Measurements from ENCODE around the gene NIPAL4.
"Not testable (repeated sequence)": the region's sequence is repeated elsewhere in the genome, so short reads cannot be mapped to it uniquely, and the experiment has no call there.

The NIPAL4 gene

DNA sequence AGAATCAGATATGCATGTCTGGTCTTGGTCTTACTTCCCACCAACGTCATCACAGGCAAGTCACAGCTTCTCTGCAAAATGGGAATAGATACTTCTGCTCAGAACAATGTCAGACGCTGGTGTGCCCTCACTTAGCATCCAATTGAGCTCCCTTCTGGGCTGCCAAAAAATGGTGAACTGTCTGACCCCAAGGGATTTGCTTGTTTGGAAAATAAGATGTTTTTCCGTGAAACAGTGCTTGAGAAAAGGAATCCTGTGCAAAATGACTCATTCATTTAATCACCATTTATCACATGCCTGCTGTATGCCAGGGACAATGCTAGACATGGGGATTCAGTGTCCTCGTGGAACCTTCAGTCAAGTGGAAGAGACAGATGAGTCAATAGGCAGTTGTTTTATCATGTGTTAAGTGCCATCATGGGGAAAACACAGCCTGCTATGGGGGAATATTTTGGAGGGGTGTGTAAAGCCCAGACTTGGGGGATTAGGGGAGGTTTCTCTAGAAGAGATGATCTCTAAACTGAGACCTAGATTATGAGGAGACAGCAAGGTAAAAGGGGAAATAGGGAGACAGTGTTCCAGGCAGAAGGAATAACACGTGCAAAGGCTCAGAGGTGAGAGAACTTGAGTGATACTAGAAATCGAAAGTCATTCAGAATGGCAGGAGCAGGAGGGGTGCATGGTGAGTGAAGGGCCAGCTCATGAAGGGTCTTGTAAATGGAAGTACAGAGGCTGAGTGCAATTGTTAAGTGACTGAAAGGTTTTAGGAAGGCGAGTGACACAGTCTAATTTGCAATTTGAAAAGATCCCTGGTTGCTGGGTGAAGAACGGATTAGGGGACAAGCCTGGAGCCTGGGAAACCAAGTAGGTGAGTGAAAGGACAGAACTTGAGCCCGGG, 3.9 kb downstream of the NIPAL4 start:
- no peak for DNase-seq

DNA sequence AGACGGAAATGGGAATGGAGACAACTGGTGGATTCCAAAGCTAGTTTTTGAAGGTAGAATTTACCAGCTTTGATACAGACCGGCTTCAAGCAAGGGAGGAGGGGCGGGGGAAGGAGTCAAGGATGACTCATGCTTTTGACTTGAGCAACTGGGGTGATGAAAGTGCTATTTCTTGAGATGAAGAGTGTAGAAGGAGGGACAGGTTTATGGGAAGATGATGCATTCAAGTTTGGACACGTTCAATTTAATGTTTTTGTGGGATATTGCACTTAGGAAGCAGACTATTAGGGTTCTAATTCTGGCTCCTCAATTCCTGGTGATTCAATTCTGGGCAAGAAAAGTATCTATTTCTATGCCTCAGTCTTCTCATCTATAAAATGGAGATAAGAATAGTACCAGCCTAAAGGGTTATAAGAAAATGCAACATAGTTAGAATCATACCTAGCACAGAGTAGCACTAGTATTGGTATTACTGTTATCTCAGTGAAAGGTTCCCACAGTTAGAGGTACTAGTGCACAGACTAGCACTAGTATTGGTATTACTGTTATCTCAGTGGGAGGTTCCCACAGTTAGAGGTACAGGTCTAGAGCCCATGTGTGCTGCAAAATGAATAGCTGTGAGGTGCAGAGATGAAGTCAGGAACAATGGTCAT, 4.6 kb downstream of the NIPAL4 start:
- DNase-seq = no peak

DNA sequence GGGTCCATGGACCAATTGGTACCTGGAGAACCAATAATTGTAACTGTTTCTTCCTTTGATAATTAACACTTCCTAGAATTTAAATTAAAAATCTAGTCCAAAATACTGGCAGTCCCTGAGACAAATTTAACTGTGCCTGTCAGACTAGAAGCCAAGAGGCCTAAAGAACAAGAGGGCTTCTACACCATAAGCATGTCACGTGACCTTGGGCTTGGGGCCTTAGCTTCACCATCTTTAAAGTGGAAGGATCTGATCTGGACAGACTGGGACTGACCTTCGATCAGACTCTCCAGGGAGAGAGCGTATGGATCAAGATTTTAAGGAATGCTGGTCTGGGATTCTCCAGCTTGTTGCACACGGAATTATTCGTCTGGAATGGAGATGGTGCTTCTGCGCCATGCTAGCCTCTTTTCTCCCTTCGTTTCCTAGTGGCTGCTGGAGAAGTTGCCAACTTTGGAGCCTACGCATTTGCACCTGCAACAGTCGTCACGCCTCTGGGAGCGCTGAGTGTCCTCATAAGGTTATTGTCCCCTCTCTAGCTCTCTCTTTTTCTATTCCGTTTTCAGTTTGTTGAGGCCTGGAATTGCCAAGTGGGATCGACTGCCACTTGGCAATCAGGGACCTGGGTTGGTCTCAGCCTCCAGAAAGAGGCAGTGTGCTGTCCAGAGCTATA, 8.4 kb downstream of the NIPAL4 start:
- DNase-seq = no peak

DNA sequence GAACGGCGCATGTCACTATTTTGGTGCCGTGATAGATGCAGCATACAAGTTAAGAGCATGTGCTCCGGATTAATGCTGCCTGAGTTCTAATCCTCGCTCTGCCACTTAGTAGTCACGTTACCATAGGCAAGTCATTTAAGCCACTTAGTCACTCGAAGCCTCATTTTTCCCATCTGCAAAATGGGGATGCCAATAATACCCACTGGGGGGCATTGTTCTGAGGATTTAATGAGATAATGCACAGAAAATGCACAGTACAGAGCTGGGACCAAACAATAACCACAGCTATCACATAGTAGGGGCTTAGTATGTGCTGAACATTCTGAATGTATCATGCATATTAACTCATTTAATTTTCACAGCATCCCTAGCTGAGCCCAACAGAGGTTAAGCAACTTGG, 9.1 kb downstream of the NIPAL4 start:
- no peak for DNase-seq

DNA sequence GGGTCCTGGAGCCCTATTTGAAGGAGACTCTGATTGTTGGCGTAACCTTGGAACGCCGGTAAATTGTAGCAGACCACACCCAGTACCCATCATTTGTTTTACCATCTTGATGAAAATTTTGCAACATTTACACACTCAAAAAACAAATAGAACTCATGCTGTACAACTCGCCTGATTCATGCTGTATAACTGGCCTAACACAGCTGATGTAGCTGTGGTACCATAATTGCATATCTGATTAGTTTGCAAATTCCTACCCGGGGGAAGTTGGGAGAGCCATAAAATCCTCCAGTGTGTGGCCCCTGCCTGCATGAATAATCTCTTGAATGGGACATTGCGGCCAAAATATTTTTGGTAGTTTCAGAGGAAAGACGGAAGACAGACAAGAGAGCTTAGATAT, 9.7 kb downstream of the NIPAL4 start:
- no peak for DNase-seq

DNA sequence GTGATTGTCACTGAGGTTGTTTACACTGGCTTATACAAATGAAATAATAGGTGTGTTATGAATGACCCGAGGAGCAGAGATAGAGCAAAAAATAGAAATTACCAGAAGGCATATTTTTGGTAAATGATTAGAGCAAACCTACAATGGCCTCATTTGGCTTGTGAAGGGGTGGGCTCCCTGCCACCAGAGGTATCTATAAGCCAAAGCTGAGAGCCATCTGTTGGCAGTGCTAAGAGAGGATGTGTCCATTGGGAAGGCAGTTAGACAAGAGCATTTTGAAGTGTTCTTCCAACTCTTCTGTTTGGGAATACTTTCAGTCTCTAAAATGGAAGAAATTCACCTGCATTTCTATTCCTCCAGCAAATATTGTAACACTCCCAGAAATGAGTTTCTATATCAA, 10.6 kb downstream of the NIPAL4 start:
- no peak for DNase-seq

DNA sequence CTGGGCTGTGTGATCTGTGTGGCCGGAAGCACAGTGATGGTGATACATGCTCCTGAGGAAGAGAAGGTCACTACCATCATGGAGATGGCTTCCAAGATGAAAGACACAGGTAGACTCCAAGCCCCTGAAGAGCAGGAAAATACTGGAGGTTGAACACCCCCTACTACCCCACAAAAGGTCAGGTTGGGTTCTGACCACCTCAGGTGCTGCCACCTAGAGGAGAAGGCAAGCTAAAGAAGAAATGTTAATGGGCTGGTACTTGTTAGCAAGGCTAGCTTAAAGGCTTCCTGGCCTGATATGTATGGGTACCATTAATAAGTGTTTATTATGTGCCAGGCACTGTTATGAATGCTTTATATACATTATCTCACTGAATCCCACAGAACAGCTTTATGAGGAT, 11.7 kb downstream of the NIPAL4 start:
- DNase-seq = no peak

DNA sequence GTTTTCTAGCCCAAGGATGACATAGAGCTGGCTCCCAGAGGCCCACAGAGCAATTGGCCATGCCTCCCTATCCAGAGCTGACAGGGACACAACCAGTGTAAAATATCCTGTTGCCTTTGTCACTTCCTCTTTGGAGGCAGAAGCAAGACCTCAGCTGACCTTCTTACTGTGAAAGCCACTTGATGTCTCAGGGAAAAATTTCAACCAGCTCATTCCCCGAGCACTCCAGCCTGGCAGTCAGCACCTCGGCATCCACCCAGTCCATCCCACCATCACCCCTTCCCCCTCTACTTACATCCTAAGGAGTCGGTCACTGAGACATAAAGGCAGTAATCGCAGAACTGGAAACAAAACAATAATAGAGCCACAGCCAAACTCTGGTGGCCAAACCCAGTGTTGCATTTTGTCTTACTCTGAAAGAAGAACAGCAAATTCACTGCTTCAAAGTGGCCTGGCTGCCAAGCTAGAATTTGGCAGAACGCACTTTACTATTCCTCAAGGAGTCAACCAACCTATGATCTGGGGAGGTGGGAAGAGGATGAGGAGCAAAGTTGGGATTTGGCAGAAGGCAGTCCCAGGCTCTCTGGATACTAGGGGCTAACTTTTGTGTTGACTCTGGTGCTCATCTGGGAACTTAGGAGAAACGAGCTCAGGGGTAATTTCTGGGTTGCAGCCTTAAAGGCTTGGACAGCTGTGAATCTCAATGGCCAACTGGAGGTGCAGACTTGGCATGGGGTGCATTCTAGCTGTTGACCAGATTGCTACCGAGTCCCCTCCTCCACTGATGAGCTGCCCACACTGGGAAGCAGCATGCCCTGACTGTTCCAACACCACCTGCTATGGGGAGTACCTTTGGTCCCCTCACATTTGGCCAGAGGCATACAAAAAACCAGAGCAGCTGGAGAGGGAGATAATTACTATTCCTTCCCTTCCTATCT, 13.6 kb downstream of the NIPAL4 start:
- no peak for DNase-seq

DNA sequence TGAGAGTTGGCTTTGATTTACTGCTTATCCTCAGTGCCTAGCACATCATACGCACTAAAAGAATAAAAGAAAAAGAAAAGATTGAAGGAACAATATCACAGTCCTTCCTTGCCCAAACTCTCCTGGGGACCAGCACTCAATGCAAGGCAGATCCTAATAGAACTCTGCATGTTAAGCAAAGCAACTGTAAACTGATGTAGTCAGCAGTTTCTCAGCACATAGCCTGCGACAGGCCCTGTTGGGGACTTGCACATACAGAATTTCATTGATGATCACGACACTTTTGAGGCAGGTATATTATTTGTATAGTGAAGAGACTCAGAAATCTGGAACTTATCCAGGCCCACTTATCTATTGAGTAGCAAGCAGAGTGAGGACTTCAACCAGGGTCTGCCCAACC, 15.4 kb downstream of the NIPAL4 start:
- no peak for DNase-seq

DNA sequence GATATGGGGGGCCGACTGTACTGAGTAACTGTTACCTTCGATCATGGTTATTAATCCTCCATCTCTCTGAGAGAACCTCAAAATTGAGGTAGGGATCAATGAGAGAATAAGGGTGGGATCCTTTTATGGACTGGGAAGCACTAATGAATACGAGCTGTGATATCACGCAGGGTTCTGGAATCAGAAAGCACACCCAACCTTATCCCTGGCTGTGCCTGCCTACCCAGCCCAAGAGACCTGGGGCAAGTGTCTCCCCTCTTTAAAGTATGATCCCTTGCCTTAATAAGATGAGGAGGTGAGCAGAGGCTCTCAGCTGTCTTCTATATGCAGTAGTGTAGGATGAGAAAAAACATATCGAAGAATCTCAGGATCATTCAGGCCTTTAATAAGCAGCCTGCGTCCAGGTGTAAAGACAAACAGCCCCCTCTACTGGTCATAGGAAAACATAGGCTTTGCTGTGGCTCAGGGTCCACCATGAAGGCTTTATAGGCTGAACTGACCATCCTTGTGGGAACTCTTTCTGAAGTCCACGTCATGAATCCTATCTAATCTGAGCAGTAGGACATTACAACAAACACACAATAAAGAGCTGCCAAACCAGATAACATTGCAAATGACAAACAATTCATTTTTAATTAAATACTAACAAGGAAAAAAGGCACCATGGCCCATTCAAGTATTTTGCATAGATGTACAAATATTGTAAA, 16.8 kb downstream of the NIPAL4 start:
- DNase-seq = no peak

DNA sequence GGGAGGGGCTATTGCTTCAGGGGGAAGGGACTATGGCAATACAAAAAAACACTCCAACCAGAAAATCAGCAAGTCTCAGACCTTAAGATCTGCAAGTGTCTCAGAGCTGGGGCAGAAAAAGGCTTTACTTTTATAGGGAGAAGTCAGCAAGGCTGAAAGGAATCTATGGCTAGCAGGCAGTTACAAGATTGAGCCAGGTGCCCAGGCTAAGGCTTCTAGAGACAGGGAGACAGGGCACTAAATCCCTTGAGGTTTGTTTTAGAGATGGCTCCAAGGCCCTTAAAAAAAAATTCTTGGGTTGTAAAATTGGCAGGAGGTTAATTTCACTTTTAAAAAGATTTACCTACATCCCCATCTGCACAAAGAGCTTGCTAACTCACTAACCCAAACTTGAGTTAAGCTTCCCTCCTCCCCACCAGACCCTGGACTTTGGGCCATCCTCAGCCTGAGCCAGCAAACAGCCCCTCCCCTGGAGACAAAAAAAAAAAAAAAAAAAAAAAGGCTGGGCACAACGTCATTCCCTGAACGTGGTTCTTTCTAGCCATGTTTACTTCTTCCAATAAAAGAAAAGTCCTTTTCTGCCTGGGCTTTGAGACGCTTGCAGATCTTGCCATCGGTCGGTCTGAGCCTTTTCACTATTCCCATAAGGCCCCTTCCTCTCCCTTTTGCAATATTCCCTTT, 17.9 kb downstream of the NIPAL4 start:
- no peak for DNase-seq

DNA sequence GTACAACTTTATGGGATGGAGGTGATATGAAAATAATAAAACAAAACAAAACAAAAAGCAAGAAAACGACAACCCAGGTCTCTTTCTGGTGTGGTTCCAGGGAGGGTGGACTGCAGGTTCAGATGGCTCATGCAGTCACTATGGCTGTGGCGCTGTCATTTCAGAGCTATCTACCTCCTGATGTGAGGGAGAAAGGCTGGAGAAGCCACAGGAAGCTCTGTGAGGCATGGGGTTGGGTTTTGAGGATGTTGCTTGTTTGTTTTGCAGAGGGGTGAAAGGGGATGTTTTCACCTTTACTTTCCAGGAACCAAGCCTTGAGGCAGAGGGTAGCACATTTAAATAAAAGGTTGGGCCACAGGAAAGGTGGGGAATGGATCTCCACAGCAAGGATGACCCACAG, 18.7 kb downstream of the NIPAL4 start:
- DNase-seq = no peak

DNA sequence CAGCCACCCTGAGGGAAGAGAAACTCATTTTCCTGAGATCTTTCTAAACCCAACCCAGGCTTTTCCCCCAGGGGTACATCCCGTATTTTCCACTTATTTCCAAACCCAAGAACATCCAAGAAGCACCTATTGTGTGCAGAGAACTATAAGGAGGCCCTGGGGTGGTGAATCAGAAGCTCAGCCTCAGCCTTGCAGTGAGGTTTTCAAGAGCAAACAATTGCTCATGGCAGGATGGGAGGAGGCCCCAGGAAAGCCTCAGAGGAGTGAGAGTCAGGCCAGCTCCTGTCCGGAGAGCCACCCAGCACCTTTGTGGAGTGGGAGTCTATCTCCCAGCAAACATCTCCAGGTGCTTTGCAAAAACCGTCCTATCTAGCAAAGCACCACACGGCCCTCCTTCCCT, 19.2 kb downstream of the NIPAL4 start:
- DNase-seq = no peak

DNA sequence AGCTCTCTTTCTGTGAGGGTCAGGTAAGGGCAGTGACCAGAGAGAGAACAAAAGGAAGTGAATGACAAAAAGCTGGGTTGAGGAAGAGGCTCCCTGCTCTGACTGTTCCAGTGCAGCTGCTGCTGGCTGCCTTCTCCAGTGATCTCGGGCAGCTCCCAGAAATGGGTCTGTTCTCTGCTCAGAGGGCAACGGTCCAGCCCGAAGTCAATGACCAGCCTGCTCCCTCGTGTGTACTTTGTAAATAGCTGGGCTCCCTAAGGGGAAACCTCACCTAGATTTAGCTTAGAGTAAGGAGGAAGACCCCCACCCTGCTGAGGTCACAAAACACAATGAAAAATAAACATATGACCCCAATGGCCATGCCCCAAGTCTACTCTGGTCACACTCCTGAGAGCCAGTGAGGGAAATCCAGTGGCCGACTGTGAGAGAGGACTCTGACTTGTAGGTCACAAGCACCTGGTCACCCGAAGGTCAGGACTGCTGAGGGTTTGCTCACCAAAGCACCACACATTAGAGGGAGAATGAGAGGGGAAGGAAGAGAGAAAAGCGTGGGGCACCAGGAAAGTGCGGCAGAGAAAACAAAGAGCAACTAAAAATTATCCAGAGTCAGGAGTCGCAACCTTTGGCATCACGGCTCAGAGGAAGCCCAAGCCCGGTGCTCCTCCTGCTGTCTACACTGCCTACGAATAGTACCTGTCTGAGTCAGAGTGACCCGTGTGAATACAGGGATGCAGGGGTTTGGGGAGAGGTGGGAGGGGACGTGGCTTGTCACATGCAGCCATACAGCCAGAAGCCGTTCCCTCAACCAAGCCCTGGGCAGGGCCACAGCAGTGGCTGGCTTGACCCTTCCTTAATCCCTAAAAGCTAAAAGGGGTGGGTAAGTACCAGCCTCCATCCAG, 19.8 kb downstream of the NIPAL4 start:
- no peak for DNase-seq

DNA sequence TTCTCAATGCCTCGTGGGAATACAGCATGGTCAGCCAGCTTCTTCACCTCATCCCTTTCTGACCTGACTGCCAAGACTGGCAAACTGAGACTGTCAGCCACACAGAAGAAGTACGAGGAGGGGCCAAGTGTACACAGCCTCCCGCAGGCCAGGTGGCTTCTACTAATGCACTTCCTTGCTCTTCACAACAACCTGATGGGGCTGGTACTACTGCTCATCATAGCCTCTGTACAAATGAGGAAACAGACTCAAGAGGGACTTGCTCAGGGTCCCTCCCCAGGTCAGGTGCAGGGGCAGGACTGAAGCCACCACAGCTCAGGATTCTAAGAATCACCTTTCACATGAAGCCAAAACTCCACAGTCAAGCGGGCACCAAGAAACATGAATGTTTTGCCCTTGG, 21.3 kb downstream of the NIPAL4 start:
- DNase-seq = no peak

DNA sequence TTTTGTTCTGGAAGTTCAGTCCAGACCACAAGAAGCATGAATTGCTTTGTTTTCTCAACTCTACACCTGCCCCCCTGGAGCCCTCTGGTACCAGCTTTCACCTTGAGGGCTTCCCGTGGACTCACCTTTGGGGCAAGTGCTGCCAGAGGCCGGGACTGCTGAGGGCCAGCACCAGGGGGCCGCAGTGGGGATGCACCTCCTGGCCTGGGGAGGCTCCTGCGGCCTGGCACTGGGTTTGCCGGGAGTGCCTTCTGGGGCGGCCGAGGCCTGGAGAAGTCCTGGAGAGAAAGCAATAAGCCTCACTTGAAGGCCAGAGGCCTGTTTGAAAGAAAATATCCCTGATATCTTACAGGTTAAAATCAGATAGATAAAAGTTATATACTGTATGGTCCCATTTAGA, 21.7 kb downstream of the NIPAL4 start:
- DNase-seq = no peak

DNA sequence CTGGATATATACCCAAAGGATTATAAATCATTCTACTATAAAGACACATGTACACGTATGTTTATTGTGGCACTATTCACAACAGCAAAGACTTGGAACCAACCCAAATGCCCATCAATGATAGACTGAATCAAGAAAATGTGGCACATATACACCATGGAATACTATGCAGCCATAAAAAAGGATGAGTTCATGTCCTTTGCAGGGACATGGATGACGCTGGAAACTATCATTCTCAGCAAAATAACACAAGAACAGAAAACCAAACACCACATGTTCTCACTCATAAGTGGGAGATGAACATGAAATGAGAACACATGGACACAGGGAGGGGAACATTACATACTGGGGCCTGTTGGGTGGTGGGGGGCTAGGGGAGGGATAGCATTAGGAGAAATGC, 22.7 kb downstream of the NIPAL4 start:
- not testable (repeated sequence) for DNase-seq

DNA sequence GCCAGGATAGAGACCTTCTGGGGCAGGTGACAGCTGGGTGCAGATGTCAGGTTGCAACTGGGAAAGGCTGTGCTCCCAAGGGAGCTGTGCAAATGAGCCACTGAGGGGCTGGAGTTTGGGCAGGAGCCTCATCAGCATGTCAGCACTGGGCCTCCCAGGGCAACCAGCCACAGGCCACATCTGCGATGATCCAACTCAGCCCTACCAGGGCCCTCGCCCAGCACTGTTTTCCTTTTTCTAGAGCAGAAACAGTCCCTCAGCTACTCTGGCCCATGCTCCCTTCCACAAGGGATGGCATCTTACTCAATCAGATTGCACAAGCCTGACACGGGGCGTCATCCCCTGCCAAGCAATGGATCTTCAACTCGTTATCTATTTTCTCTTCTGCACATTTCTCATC, 24.8 kb downstream of the NIPAL4 start:
- no peak for DNase-seq

DNA sequence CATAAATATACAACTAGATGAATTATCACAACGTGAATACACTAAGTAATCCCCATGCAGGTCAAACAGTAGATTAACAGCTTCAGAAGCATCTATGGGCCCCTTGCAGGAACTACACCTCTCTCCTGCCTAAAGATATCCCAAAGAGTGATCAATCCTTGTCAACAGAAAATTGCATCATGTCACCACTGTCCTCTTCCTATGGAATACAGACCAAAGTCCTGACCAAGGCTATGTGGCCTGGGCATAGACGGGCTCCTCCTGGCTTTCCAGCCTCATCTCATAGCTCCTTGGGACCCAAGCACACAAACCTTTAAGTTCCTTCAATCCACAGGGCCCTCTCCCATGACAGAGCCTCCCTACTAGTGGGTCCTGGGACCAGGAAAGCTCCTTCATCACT, 25.3 kb downstream of the NIPAL4 start:
- DNase-seq = no peak

DNA sequence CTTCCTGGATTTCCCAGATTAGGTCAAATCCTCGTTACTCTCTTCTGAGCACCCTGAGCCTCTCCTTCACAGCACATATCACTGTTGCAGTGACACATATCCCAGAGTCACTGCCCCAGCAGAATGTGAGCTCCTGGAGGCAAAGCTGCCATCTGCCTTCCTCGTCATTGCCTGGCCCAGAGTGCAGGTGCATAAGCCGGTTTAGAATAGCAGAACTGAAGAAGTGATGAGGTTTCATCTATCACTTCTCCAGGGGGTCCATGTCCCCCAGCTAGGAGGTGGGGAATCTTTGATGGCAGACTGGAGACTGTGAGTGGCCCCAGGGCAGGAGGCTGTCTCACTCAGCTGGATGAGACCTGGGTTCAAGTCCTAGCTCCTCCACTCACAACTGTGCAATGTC, 25.8 kb downstream of the NIPAL4 start:
- DNase-seq = no peak

Measured in activated CD4-positive, alpha-beta T cell treated with anti-CD3 and anti-CD28 coated beads for 1 hour (primary cell).